Pons (tissue), 1 donor: Measurements from ENCODE around the gene ANKRD20A1.
"Not testable (repeated sequence)": the region's sequence is repeated elsewhere in the genome, so short reads cannot be mapped to it uniquely, and the experiment has no call there.

Experiments
- DNase-seq: peaks from one replicate; pipeline ENCODE4 v3.0.0-alpha.2; 2016; ENCODE audit warnings: low spot score

The ANKRD20A1 gene

GRCh38 chr9:67858871-67859270 is at the start of gene ANKRD20A1:
ANKRD20A1 (plus strand) TSS chr9:67858931; CDS start chr9:67859427, 496 bp downstream.
- DNase-seq, result not testable (repeated sequence)

- DNase-seq, result not testable (repeated sequence)
Observed at GRCh38 chr9:67832088-67832487, 26.6 kb upstream of the ANKRD20A1 start.
